Thoracic aorta (tissue), 2 donors: ENCODE measurements around the gene SLIT3. TPM values are rescaled to one million over a fixed set of nuclear protein-coding genes. Genes with fewer than 3 reads are reported as not detected.

Source experiments
- ATAC-seq: fragments of 150-250 bp; one replicate; pipeline ENCODE4 v1.8.0; 2017; ENCODE audit warnings: low read depth; ENCODE audit not compliant: insufficient number of reproducible peaks, low FRiP score
- DNase-seq: peaks from one replicate; pipeline ENCODE4 v3.0.0-alpha.2; 2020; ENCODE audit warnings: low spot score
- H3K27ac ChIP-seq, 2 donors: fragments of 200-600 bp; sonication (generic); 1 replicate in 1 of 2; 2 replicates in 1 of 2; pipeline ENCODE4 v1.5.1; 2016; ENCODE audit warnings: mild to moderate bottlenecking in 2 of 2, moderate library complexity in 2 of 2
- H3K27me3 ChIP-seq: fragments of 200-600 bp; sonication (generic); replicated peaks from 2 replicates; pipeline ENCODE4 v1.6.0; 2016; ENCODE audit warnings: mild to moderate bottlenecking; ENCODE audit not compliant: insufficient read depth
- H3K36me3 ChIP-seq: fragments of 200-600 bp; sonication (generic); one replicate; pipeline ENCODE4 v1.5.1; 2016
- H3K4me1 ChIP-seq, 2 donors: fragments of 200-600 bp; sonication (generic); 1 replicate in 1 of 2; 2 replicates in 1 of 2; pipeline versions ENCODE4 v1.5.1 to v1.6.0; 2016; ENCODE audit warnings: low read depth in 2 of 2, mild to moderate bottlenecking in 1 of 2; ENCODE audit not compliant: control insufficient read depth in 1 of 2
- H3K4me3 ChIP-seq: fragments of 200-600 bp; sonication (generic); 2 replicates; pipeline ENCODE4 v1.5.1; 2016; ENCODE audit warnings: mild to moderate bottlenecking
- H3K9me3 ChIP-seq: fragments of 200-600 bp; sonication (generic); 2 replicates; pipeline ENCODE4 v1.5.1; 2016
- total RNA-seq, 2 donors: library from RNA; depleted of rRNA; stranded (reverse); fragments of >200 nt; gene quantifications; one replicate each; pipeline versions ENCODE4 v1.1.0 to v1.2.3, GENCODE V29; 2016
- TF ChIP-seq, protein P1 (sequence below): fragments of 200-600 bp; sonication (generic); IDR thresholded peaks from one replicate; pipeline ENCODE4 v1.5.1; 2019; ENCODE audit warnings: antibody characterized with exemption

Gene SLIT3
- total RNA-seq, 2 donors from 2014 or later = 80.1 to 86.9 TPM

DNA sequence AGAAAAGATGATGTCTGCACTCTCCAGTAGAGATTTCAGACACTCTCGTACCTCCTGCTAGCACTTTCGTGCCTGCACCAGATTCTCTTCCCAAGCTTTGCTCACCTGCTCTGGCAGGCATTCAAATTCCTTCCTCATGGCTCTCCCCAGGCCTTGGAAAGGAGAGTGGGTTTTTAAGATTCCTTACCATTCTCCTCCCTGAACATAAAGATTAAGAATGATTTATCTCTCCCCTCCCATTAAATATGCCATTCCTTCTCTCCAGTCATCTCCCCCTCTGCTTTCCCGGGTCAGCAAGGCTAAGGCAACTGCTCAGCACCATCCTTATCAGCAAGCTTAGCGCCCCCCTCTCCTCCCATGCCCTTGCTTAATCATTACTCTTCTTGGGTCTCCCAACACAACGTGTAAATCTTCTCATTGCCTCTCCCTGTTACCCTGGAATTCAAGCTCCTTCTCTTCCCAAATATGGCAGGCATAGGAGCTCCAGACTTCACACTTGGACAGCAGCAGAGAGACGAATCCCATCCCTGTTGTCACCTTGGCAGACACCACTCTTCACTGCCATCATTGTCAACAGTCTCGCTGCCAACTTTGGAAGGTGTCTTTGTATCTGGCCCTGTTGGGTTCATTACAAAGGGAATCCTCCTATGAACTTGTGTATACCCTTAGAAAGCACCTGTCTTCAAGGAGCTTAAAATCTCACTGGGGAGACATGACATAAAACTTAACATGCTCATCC lies 332.9 kb downstream of the SLIT3 start:
- H3K27ac ChIP-seq = no peak overlapping the region
- H3K9me3 ChIP-seq = no peaks in the 10 kb centered on the region
- H3K27me3 ChIP-seq = no peaks in the 10 kb centered on the region
- ATAC-seq = no peak
- H3K4me1 ChIP-seq = no peaks in the 10 kb centered on the region
- TF ChIP-seq, protein P1, sequence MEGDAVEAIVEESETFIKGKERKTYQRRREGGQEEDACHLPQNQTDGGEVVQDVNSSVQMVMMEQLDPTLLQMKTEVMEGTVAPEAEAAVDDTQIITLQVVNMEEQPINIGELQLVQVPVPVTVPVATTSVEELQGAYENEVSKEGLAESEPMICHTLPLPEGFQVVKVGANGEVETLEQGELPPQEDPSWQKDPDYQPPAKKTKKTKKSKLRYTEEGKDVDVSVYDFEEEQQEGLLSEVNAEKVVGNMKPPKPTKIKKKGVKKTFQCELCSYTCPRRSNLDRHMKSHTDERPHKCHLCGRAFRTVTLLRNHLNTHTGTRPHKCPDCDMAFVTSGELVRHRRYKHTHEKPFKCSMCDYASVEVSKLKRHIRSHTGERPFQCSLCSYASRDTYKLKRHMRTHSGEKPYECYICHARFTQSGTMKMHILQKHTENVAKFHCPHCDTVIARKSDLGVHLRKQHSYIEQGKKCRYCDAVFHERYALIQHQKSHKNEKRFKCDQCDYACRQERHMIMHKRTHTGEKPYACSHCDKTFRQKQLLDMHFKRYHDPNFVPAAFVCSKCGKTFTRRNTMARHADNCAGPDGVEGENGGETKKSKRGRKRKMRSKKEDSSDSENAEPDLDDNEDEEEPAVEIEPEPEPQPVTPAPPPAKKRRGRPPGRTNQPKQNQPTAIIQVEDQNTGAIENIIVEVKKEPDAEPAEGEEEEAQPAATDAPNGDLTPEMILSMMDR = no peak
- H3K4me3 ChIP-seq = no peak overlapping the region
- DNase-seq = no peak
- H3K36me3 ChIP-seq = no peaks in the 10 kb centered on the region

DNA sequence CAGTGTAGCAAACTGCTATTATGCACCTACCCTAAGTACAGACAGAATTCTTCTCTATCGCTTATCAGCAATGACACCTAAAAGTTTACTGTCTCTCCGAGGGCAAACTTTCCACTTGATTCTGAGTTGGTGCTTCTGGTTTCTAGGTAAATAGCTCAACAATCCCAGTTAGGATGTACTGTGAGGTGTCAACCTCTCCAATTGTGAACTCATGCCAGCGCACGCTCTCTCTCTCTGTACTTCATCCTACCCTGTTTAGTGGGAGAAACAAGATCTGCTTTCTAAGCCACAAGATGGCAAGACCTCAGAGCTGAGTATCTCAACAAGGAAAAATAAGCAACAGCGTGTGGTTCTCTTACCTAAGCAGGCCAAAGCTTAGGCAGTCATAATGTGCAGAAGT lies 335.3 kb downstream of the SLIT3 start:
- Histone ChIP-seq H3K9me3 (no peaks in the 10 kb centered on the region), H3K27ac (no peak overlapping the region), H3K36me3 (no peaks in the 10 kb centered on the region), H3K4me1 (no peaks in the 10 kb centered on the region), H3K27me3 (no peaks in the 10 kb centered on the region), H3K4me3 (no peak overlapping the region)
- DNase-seq = no peak
- ATAC-seq = no peak
- TF ChIP-seq, protein P1 = no peak

DNA sequence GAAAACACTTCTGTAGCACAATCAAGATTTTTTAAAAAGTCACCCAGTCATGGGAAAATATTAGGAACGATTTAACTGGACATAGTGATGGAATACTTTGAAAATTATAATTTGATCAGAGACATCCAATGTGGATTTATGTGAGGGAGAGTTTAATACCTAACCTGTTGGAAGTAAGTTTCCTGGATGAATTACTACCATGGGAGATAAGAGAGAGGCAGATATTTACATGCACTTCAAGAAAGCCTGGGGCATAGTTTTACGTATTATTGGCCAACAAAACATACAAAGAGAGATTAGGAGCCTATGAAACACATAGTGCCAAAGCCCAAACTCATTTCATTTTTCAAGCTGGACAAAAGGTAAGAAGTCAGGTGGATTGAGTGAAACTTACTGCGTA lies 336.8 kb downstream of the SLIT3 start:
- no peak overlapping the region for H3K27ac ChIP-seq
- no peaks in the 10 kb centered on the region for H3K36me3 ChIP-seq
- TF ChIP-seq, protein P1 = no peak
- no peaks in the 10 kb centered on the region for H3K4me1 ChIP-seq
- no peaks in the 10 kb centered on the region for H3K9me3 ChIP-seq
- no peak overlapping the region for H3K4me3 ChIP-seq
- DNase-seq = no peak
- no peak for ATAC-seq
- H3K27me3 ChIP-seq = no peaks in the 10 kb centered on the region

DNA sequence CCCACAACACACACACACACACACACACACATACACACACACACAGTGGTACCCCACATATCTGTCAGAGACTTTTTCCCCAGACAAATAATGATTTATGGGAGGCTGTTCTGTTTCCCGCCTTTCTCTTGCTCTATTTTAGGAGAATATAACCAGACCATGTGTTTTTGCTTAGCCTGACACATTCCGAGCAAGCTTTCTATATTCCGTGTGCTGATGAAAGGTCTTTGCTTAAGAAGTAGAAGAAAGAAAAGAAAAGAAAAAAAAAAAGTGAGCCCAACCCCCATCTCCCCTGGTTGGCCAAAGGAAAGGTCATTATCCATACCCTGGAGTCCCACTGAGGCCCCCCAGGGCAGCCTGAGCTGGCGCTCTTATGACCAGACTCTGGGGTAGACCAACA lies 338.6 kb downstream of the SLIT3 start:
- no peak overlapping the region for H3K4me3 ChIP-seq
- no peaks in the 10 kb centered on the region for H3K27me3 ChIP-seq
- no peaks in the 10 kb centered on the region for H3K9me3 ChIP-seq
- DNase-seq (no peak), ATAC-seq (no peak)
- TF ChIP-seq, protein P1 = no peak
- H3K27ac ChIP-seq = no peak overlapping the region
- no peaks in the 10 kb centered on the region for H3K4me1 ChIP-seq
- no peaks in the 10 kb centered on the region for H3K36me3 ChIP-seq

DNA sequence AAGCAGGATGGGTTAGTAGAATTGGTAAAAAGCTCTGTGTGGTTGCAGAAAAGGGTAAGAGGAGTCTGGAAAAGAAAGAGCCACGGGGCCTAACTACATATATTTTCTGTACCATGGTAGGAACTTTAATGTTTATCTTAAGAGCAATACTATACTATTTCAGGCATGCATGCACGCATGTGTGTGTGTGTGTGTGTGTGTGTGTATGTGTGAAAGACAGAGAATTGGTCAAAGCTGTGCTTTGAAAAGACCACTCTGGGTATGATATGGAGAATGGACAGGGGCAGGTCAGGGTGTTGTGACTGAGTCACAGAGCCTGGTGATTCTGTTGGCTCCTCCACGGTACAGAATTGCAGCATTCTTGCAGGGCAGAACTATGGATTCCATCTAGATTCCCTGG lies 339.3 kb downstream of the SLIT3 start:
- H3K4me1 ChIP-seq = no peaks in the 10 kb centered on the region
- TF ChIP-seq, protein P1 = no peak
- H3K27ac ChIP-seq = no peak overlapping the region
- no peaks in the 10 kb centered on the region for H3K36me3 ChIP-seq
- H3K9me3 ChIP-seq = no peaks in the 10 kb centered on the region
- no peak overlapping the region for H3K4me3 ChIP-seq
- no peak for ATAC-seq
- no peaks in the 10 kb centered on the region for H3K27me3 ChIP-seq
- no peak for DNase-seq
